MM.1S (cell line): Measurements from ENCODE around the gene HSF2BP.

Experiments used
- DNase-seq: peaks from one replicate; pipeline ENCODE4 v3.0.0-alpha.2; 2015
- H2AFZ ChIP-seq: fragments of 300-600 bp; sonication (generic); 2 replicates; pipeline ENCODE4 v1.6.0; 2016; ENCODE audit warnings: antibody characterized with exemption, low read length
- H3F3A ChIP-seq: fragments of 300-600 bp; sonication (generic); 2 replicates; pipeline ENCODE4 v1.6.1; 2016; ENCODE audit warnings: mild to moderate bottlenecking, antibody characterized with exemption, low read length, moderate library complexity, mixed read lengths; ENCODE audit not compliant: insufficient read depth
- H3K27ac ChIP-seq: fragments of 300-600 bp; sonication (generic); 2 replicates; pipeline ENCODE4 v1.5.1; 2016; ENCODE audit warnings: mild to moderate bottlenecking, low read length
- H3K27me3 ChIP-seq: fragments of 300-600 bp; sonication (generic); replicated peaks from 2 replicates; pipeline ENCODE4 v1.6.0; 2016; ENCODE audit warnings: low read length; ENCODE audit not compliant: insufficient read depth
- H3K36me3 ChIP-seq: fragments of 300-600 bp; sonication (generic); replicated peaks from 2 replicates; pipeline ENCODE4 v1.6.1; 2016; ENCODE audit warnings: mild to moderate bottlenecking, low read length, mixed read lengths; ENCODE audit not compliant: insufficient read depth
- H3K4me1 ChIP-seq: fragments of 300-600 bp; sonication (generic); 2 replicates; pipeline ENCODE4 v1.6.1; 2016; ENCODE audit warnings: low read length, mixed read lengths
- H3K4me2 ChIP-seq: fragments of 300-600 bp; sonication (generic); 2 replicates; pipeline ENCODE4 v1.6.0; 2016; ENCODE audit warnings: low read depth, low read length
- H3K4me3 ChIP-seq: fragments of 300-600 bp; sonication (generic); 2 replicates; pipeline ENCODE4 v1.5.1; 2016; ENCODE audit warnings: low read length, mixed read lengths
- H3K79me2 ChIP-seq: fragments of 300-600 bp; sonication (generic); 2 replicates; pipeline ENCODE4 v1.6.1; 2016; ENCODE audit warnings: mixed run types, low read length, mixed read lengths
- H3K9ac ChIP-seq: fragments of 300-600 bp; sonication (generic); 2 replicates; pipeline ENCODE4 v1.6.1; 2016; ENCODE audit warnings: low read length, mixed read lengths
- H3K9me2 ChIP-seq: fragments of 300-600 bp; sonication (generic); replicated peaks from 2 replicates; pipeline ENCODE4 v1.6.1; 2016; ENCODE audit warnings: mild to moderate bottlenecking, low read length, mixed read lengths; ENCODE audit not compliant: insufficient read depth
- H3K9me3 ChIP-seq: fragments of 300-600 bp; sonication (generic); replicated peaks from 2 replicates; pipeline ENCODE4 v1.6.1; 2016; ENCODE audit warnings: mild to moderate bottlenecking, low read length, mixed read lengths; ENCODE audit not compliant: insufficient read depth
- H4K20me1 ChIP-seq: fragments of 300-600 bp; sonication (generic); 2 replicates; pipeline ENCODE4 v1.6.1; 2016; ENCODE audit warnings: mild to moderate bottlenecking, low read length, moderate library complexity, mixed read lengths; ENCODE audit not compliant: insufficient read depth
- EZH2 ChIP-seq: fragments of 300-600 bp; sonication (generic); optimal IDR thresholded peaks from 2 replicates; pipeline ENCODE3; 2017; ENCODE audit warnings: low read depth, mild to moderate bottlenecking, antibody characterized with exemption, low read length, mixed read lengths
- EZH2phosphoT487 ChIP-seq: fragments of 300-600 bp; sonication (generic); IDR thresholded peaks from 2 replicates; pipeline ENCODE4 v1.6.1; 2018; ENCODE audit warnings: antibody characterized with exemption, low read length
- TF ChIP-seq, protein P1 (sequence below): fragments of 300-600 bp; sonication (generic); IDR thresholded peaks from 2 replicates; pipeline ENCODE4 v1.5.1; 2016; ENCODE audit warnings: antibody characterized with exemption, low read length, mixed read lengths

The HSF2BP gene

DNA sequence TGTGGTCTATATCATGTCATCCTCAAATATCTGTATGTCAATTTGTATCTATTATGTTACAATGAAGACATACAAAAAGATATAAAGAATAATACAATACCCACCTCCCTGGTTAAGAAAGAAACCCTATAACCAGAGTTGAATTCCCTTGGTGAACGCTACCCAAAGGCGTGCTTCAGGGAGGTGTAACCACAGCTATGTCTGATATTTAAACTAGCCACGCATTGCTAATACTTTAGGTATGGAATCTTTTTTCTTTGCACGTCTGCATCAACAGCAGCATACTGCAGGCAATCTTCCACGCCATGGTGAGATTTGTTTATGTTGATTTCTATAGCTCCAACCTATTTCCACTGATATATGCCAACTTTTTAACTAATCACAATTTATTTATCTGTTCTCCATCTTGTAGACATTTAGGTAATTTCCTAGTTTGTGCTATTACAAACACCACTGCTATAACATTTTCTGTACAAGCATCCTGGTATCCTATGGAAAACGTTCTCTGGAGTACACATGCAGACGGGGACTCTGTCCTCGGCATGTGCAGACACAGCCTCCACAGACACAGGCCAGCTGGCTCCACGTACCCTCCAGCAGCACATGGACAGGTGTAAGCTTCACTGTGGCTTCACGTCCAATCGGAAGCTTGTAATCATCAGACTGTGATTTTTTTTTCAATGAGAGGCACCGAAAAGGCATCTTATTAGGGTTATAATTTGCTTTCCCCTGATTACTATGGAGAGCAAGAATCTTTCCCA lies 58.5 kb downstream of the HSF2BP start:
- Histone ChIP-seq H3K27me3 (no peaks in the 10 kb centered on the region), H3K4me3 (no peak overlapping the region), H2AFZ (no peak overlapping the region), H3K27ac (no peak overlapping the region), H3K36me3 (no peaks in the 10 kb centered on the region), H4K20me1 (no peaks in the 10 kb centered on the region), H3K79me2 (no peaks in the 10 kb centered on the region), H3K9me3 (no peaks in the 10 kb centered on the region), H3F3A (peaks cover 9% of the 10 kb centered on the region), H3K9me2 (no peaks in the 10 kb centered on the region), H3K4me2 (no peak overlapping the region), H3K9ac (no peak overlapping the region), H3K4me1 (peaks cover 15% of the 10 kb centered on the region)
- TF ChIP-seq EZH2 (no peak), EZH2phosphoT487 (no peak)
- TF ChIP-seq, protein P1, sequence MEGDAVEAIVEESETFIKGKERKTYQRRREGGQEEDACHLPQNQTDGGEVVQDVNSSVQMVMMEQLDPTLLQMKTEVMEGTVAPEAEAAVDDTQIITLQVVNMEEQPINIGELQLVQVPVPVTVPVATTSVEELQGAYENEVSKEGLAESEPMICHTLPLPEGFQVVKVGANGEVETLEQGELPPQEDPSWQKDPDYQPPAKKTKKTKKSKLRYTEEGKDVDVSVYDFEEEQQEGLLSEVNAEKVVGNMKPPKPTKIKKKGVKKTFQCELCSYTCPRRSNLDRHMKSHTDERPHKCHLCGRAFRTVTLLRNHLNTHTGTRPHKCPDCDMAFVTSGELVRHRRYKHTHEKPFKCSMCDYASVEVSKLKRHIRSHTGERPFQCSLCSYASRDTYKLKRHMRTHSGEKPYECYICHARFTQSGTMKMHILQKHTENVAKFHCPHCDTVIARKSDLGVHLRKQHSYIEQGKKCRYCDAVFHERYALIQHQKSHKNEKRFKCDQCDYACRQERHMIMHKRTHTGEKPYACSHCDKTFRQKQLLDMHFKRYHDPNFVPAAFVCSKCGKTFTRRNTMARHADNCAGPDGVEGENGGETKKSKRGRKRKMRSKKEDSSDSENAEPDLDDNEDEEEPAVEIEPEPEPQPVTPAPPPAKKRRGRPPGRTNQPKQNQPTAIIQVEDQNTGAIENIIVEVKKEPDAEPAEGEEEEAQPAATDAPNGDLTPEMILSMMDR, result no peak
- DNase-seq, result no peak

DNA sequence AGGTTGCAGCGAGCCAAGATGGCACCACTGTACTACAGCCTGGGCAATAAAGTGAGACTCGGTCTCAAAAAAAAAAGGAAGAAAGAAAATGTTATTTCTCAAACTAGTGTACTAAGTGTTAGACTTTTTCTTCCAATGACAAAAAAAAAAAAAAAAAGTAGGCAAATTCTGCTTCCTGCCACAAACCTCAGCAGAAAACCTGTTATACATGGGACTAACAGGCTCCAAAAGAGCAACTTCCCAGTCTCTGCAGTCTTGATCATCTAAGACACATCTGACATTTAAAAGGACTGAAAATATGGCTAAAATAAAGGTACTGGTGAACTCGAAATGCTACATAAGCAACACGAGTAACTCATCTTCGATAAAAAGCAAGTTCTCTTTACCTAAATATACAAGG lies 59.6 kb downstream of the HSF2BP start:
- no peaks in the 10 kb centered on the region for H4K20me1 ChIP-seq
- peaks cover 9% of the 10 kb centered on the region for H3F3A ChIP-seq
- no peak overlapping the region for H3K4me3 ChIP-seq
- H3K9ac ChIP-seq, result no peak overlapping the region
- H3K9me3 ChIP-seq, result no peaks in the 10 kb centered on the region
- no peaks in the 10 kb centered on the region for H3K27me3 ChIP-seq
- H3K27ac ChIP-seq, result no peak overlapping the region
- no peak overlapping the region for H3K4me2 ChIP-seq
- no peaks in the 10 kb centered on the region for H3K79me2 ChIP-seq
- TF ChIP-seq EZH2phosphoT487 (no peak), EZH2 (no peak)
- TF ChIP-seq, protein P1, result no peak
- H3K36me3 ChIP-seq, result no peaks in the 10 kb centered on the region
- H3K9me2 ChIP-seq, result no peaks in the 10 kb centered on the region
- no peak overlapping the region for H2AFZ ChIP-seq
- H3K4me1 ChIP-seq, result peaks cover 15% of the 10 kb centered on the region
- DNase-seq, result no peak

DNA sequence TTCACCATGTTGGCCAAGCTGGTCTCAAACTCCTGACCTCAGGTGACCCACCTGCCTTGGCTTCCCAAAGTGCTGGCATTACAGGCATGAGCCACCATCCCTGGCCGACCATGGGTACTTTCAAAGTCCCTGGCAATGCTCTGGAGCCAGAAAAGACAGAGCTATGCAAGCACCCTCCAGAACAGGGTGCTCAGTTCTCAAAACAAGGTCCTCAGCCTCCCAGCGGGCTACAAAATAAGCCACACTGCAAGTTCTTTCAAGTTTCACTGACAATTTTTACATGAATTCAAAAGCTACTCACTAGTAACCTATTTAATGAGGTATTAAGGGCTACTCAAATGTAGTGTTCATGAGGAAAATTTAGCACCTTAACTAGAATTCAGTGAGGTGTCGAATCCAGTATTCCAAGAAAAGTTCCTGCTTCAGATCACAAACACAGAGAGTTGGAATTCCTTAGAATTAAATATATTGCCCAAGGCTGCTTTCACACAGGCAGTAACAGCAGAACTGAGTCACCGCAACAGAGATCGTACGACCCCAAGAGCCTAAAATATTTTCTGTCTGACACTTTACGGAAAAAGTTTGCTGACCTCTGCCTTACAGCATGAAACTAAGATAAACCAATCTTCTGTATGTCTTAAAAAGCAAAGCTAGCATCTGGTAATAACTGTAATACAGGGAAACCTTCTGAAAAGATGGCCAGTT lies 60.7 kb downstream of the HSF2BP start:
- H3K4me2 ChIP-seq, result no peak overlapping the region
- H3K4me1 ChIP-seq, result peaks cover 15% of the 10 kb centered on the region
- H3K9ac ChIP-seq, result no peak overlapping the region
- peaks cover 9% of the 10 kb centered on the region for H3F3A ChIP-seq
- no peak overlapping the region for H3K4me3 ChIP-seq
- no peaks in the 10 kb centered on the region for H3K9me2 ChIP-seq
- no peaks in the 10 kb centered on the region for H3K36me3 ChIP-seq
- H3K79me2 ChIP-seq, result no peaks in the 10 kb centered on the region
- no peak for DNase-seq
- no peak overlapping the region for H2AFZ ChIP-seq
- H4K20me1 ChIP-seq, result no peaks in the 10 kb centered on the region
- 0 out of 2 replicates have a peak, but pooled peaks cover 1% of the 10 kb centered on the region for H3K27me3 ChIP-seq
- H3K9me3 ChIP-seq, result no peaks in the 10 kb centered on the region
- H3K27ac ChIP-seq, result no peak overlapping the region
- TF ChIP-seq EZH2 (no peak), EZH2phosphoT487 (no peak)
- TF ChIP-seq, protein P1, result no peak
